RWPE2 (cell line): ENCODE results near the gene ANAPC15.
"Not testable (repeated sequence)": the region's sequence is repeated elsewhere in the genome, so short reads cannot be mapped to it uniquely, and the experiment has no call there.

Source experiments
- ATAC-seq: fragments of 200-7000 bp; cut with Tn5 transposase; 3 replicates; pipeline ENCODE4 v1.9.1; 2021; ENCODE audit warnings: low read depth
- DNase-seq: peaks from one replicate; pipeline ENCODE4 v3.0.0-alpha.2; 2020; ENCODE audit warnings: low spot score
- H3K27ac ChIP-seq: fragments of 450-650 bp; 2 replicates; pipeline ENCODE4 v1.5.1; 2017; ENCODE audit warnings: mild to moderate bottlenecking; ENCODE audit not compliant: poor library complexity, severe bottlenecking
- H3K27me3 ChIP-seq: fragments of 250-450 bp; sonication (Bioruptor Pico); 2 replicates; pipeline ENCODE4 v1.5.1; 2021; ENCODE audit warnings: mild to moderate bottlenecking, moderate library complexity; ENCODE audit not compliant: insufficient read depth, poor library complexity, severe bottlenecking
- H3K36me3 ChIP-seq: fragments of 250-450 bp; sonication (Bioruptor Pico); 2 replicates; pipeline ENCODE4 v1.5.1; 2020; ENCODE audit warnings: low read depth, mild to moderate bottlenecking, moderate library complexity
- H3K4me1 ChIP-seq: fragments of 250-450 bp; sonication (Bioruptor Pico); 2 replicates; pipeline ENCODE4 v1.5.1; 2021; ENCODE audit warnings: mild to moderate bottlenecking, moderate library complexity; ENCODE audit not compliant: insufficient read depth, poor library complexity, severe bottlenecking
- H3K4me3 ChIP-seq: fragments of 250-450 bp; sonication (Bioruptor Pico); 2 replicates; pipeline ENCODE4 v1.5.1; 2021; ENCODE audit warnings: mild to moderate bottlenecking, moderate library complexity; ENCODE audit not compliant: severe bottlenecking
- H3K9me3 ChIP-seq: fragments of 250-450 bp; sonication (Bioruptor Pico); 2 replicates; pipeline ENCODE4 v1.5.1; 2021; ENCODE audit warnings: mild to moderate bottlenecking, moderate library complexity; ENCODE audit not compliant: severe bottlenecking
- CTCF ChIP-seq: fragments of 450-650 bp; IDR thresholded peaks from one replicate; pipeline ENCODE4 v1.5.1; 2017; ENCODE audit warnings: mild to moderate bottlenecking, moderate library complexity; ENCODE audit not compliant: poor library complexity, severe bottlenecking

ANAPC15 gene

GRCh38 chr11:72112143-72112977, at the start of gene ANAPC15:
Gene ANAPC15, minus strand, starts transcription at chr11:72112695. Its CDS starts 1,419 bp downstream, at chr11:72111276.
- Histone ChIP-seq H3K4me3 (peak within 1 kb of the TSS; percentile 58), H3K9me3 (no peaks in the 10 kb centered on the region), H3K27me3 (no peaks in the 10 kb centered on the region), H3K36me3 (peaks cover 8% of the 10 kb centered on the region; the same call in 1 of the 2 replicates), H3K4me1 (peaks cover 13% of the 10 kb centered on the region), H3K27ac (peak within 1 kb of the TSS; percentile 84)
- TF ChIP-seq CTCF: no peak
- peak; percentile 97 for DNase-seq
- ATAC-seq: peak; percentile 90

GRCh38 chr11:72160319-72160718, 47.8 kb upstream of the ANAPC15 start:
- Histone ChIP-seq H3K4me3 (no peak overlapping the region), H3K27ac (no peak overlapping the region), H3K27me3 (no peaks in the 10 kb centered on the region), H3K9me3 (no peaks in the 10 kb centered on the region), H3K36me3 (no peaks in the 10 kb centered on the region), H3K4me1 (no peaks in the 10 kb centered on the region)
- ATAC-seq (no peak), DNase-seq (no peak)
- no peak for TF ChIP-seq CTCF

- DNase-seq: no peak
These were observed 44.6 kb upstream of the ANAPC15 start for GRCh38 chr11:72157131-72157530.

GRCh38 chr11:72155751-72156150, 43.3 kb upstream of the ANAPC15 start:
- H3K9me3 ChIP-seq: no peaks in the 10 kb centered on the region
- peaks cover 4% of the 10 kb centered on the region for H3K36me3 ChIP-seq
- no peak overlapping the region for H3K27ac ChIP-seq
- no peak for DNase-seq
- no peaks in the 10 kb centered on the region for H3K27me3 ChIP-seq
- H3K4me3 ChIP-seq: no peak overlapping the region
- TF ChIP-seq CTCF: no peak
- no peak for ATAC-seq
- H3K4me1 ChIP-seq: peaks cover 5% of the 10 kb centered on the region

More at GRCh38 chr11:72157131-72157530, 44.6 kb upstream of the ANAPC15 start:
- no peak overlapping the region for H3K4me3 ChIP-seq
- ATAC-seq: no peak
- TF ChIP-seq CTCF: no peak
- no peak overlapping the region for H3K27ac ChIP-seq
- H3K36me3 ChIP-seq: no peaks in the 10 kb centered on the region
- no peaks in the 10 kb centered on the region for H3K27me3 ChIP-seq
- H3K9me3 ChIP-seq: no peaks in the 10 kb centered on the region
- H3K4me1 ChIP-seq: no peaks in the 10 kb centered on the region

- TF ChIP-seq CTCF: no peak
- ATAC-seq: no peak
- no peaks in the 10 kb centered on the region for H3K9me3 ChIP-seq
These were observed 42.3 kb upstream of the ANAPC15 start for GRCh38 chr11:72154816-72155215.

GRCh38 chr11:72153874-72154273, 41.4 kb upstream of the ANAPC15 start:
- H3K27me3 ChIP-seq, H3K27ac ChIP-seq, ATAC-seq, DNase-seq, H3K4me3 ChIP-seq, H3K9me3 ChIP-seq, H3K4me1 ChIP-seq: not testable (repeated sequence)
- H3K36me3 ChIP-seq: peaks cover 14% of the 10 kb centered on the region

More at GRCh38 chr11:72154816-72155215, 42.3 kb upstream of the ANAPC15 start:
- H3K36me3 ChIP-seq: peaks cover 8% of the 10 kb centered on the region
- no peaks in the 10 kb centered on the region for H3K27me3 ChIP-seq
- no peak overlapping the region for H3K4me3 ChIP-seq
- DNase-seq: no peak
- no peak overlapping the region for H3K27ac ChIP-seq
- H3K4me1 ChIP-seq: peaks cover 5% of the 10 kb centered on the region
